ENCODE data around the gene PDK4. TPM values are rescaled to one million over a fixed set of nuclear protein-coding genes. Genes with fewer than 3 reads are reported as not detected.

PDK4 gene
- total RNA-seq, 1 donor: 0.36 TPM

DNA sequence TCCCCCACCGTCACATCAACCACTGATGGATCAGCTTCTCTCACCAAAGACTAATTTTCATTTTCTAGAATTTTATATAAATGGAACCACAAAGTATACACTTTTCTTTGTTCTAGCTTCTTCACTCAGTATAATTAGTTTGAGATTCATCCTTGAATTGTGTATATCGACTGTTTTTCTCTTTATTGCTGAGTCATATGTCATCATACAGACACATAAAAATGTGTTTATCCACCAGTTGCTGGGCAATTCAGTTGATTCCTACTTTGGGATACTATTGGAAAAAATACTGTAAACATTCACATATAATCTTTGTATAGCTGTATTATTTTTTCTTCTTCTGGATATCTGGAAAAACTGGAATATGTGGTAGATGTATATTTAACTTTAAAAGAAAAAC lies 26.6 kb downstream of the PDK4 start:
- no peak overlapping the region for H3K4me3 ChIP-seq (ENCODE audit: insufficient read depth, low read length)
- TF ChIP-seq, protein P1, sequence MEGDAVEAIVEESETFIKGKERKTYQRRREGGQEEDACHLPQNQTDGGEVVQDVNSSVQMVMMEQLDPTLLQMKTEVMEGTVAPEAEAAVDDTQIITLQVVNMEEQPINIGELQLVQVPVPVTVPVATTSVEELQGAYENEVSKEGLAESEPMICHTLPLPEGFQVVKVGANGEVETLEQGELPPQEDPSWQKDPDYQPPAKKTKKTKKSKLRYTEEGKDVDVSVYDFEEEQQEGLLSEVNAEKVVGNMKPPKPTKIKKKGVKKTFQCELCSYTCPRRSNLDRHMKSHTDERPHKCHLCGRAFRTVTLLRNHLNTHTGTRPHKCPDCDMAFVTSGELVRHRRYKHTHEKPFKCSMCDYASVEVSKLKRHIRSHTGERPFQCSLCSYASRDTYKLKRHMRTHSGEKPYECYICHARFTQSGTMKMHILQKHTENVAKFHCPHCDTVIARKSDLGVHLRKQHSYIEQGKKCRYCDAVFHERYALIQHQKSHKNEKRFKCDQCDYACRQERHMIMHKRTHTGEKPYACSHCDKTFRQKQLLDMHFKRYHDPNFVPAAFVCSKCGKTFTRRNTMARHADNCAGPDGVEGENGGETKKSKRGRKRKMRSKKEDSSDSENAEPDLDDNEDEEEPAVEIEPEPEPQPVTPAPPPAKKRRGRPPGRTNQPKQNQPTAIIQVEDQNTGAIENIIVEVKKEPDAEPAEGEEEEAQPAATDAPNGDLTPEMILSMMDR (IDR thresholded peaks at IDR 0.05; ENCODE audit: extremely low read depth, low read depth, low read length): no peak
- H3K9me3 ChIP-seq (ENCODE audit: low read depth, low read length): no peaks in the 10 kb centered on the region
- H3K79me2 ChIP-seq (ENCODE audit: insufficient read depth, low read length): no peaks in the 10 kb centered on the region
- no peak overlapping the region for H3K27ac ChIP-seq (ENCODE audit: low read depth, low read length)
- H4K20me1 ChIP-seq (ENCODE audit: insufficient read depth, low read length): no peaks in the 10 kb centered on the region
- no peaks in the 10 kb centered on the region for H3K27me3 ChIP-seq (ENCODE audit: insufficient read depth, low read length)
- no peaks in the 10 kb centered on the region for H3K4me1 ChIP-seq (ENCODE audit: insufficient read depth, low read length)
- no peak overlapping the region for H3K4me2 ChIP-seq (ENCODE audit: insufficient read depth, low read length)
- no peak overlapping the region for H2AFZ ChIP-seq (ENCODE audit: low read length)
- no peak for DNase-seq (ENCODE audit: insufficient read length, low spot score, missing footprints)
- H3K36me3 ChIP-seq (ENCODE audit: insufficient read depth, low read length): no peaks in the 10 kb centered on the region

DNA sequence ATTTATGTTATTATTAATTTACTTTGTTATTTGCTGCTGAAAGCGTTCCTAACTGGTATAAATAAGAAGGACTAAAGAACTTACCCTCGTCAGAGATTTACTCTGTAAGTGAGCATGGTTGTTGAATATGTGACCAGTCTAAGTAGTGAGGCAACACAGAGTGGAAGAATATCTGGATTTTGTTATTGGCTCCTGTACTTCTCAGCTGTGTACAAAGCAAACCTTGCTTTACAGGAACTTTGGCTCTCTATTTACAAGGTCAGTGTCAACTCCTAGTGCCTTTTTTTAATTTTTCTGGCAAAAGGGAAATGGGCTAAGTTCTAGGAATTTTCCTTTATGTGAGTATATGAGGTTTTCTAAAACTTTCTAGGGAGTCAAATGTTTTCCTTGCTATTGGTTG lies 35.6 kb downstream of the PDK4 start:
- DNase-seq (ENCODE audit: insufficient read length, low spot score, missing footprints): no peak
- peaks cover 2% of the 10 kb centered on the region for H3K27me3 ChIP-seq (ENCODE audit: insufficient read depth, low read length)
- no peaks in the 10 kb centered on the region for H4K20me1 ChIP-seq (ENCODE audit: insufficient read depth, low read length)
- no peak overlapping the region for H3K4me2 ChIP-seq (ENCODE audit: insufficient read depth, low read length)
- TF ChIP-seq, protein P1 (IDR thresholded peaks at IDR 0.05; ENCODE audit: extremely low read depth, low read depth, low read length): no peak
- H3K36me3 ChIP-seq (ENCODE audit: insufficient read depth, low read length): no peaks in the 10 kb centered on the region
- H3K79me2 ChIP-seq (ENCODE audit: insufficient read depth, low read length): no peaks in the 10 kb centered on the region
- H3K9me3 ChIP-seq (ENCODE audit: low read depth, low read length): no peaks in the 10 kb centered on the region
- H3K4me3 ChIP-seq (ENCODE audit: insufficient read depth, low read length): no peak overlapping the region
- no peak overlapping the region for H3K27ac ChIP-seq (ENCODE audit: low read depth, low read length)
- no peaks in the 10 kb centered on the region for H3K4me1 ChIP-seq (ENCODE audit: insufficient read depth, low read length)
- H2AFZ ChIP-seq (ENCODE audit: low read length): no peak overlapping the region

DNA sequence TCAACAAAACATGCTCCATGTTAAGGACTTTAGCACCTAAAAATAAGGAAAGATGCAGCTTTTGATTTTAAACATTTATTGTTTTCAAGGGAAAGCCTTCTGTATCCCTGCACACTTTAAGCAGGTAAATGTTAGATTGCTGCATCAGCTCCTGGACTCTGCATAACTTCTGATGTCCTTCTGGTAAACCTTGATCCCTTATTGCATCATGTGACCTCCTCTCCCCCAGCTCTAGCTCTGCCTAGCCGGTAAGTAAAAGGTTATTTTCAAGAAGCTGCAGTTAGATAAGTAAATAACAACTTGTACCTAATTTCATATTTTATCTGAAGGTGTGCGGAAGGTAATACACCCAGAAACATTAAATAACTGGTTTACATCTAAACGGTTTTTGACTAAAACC lies 37.5 kb downstream of the PDK4 start:
- H3K79me2 ChIP-seq (ENCODE audit: insufficient read depth, low read length): no peaks in the 10 kb centered on the region
- H3K27me3 ChIP-seq (ENCODE audit: insufficient read depth, low read length): peaks cover 4% of the 10 kb centered on the region
- H3K27ac ChIP-seq (ENCODE audit: low read depth, low read length): no peak overlapping the region
- H3K4me2 ChIP-seq (ENCODE audit: insufficient read depth, low read length): no peak overlapping the region
- H3K4me1 ChIP-seq (ENCODE audit: insufficient read depth, low read length): no peaks in the 10 kb centered on the region
- TF ChIP-seq, protein P1 (IDR thresholded peaks at IDR 0.05; ENCODE audit: extremely low read depth, low read depth, low read length): no peak
- H3K4me3 ChIP-seq (ENCODE audit: insufficient read depth, low read length): no peak overlapping the region
- H3K36me3 ChIP-seq (ENCODE audit: insufficient read depth, low read length): no peaks in the 10 kb centered on the region
- H3K9me3 ChIP-seq (ENCODE audit: low read depth, low read length): no peaks in the 10 kb centered on the region
- no peak for DNase-seq (ENCODE audit: insufficient read length, low spot score, missing footprints)
- no peak overlapping the region for H2AFZ ChIP-seq (ENCODE audit: low read length)
- no peaks in the 10 kb centered on the region for H4K20me1 ChIP-seq (ENCODE audit: insufficient read depth, low read length)

DNA sequence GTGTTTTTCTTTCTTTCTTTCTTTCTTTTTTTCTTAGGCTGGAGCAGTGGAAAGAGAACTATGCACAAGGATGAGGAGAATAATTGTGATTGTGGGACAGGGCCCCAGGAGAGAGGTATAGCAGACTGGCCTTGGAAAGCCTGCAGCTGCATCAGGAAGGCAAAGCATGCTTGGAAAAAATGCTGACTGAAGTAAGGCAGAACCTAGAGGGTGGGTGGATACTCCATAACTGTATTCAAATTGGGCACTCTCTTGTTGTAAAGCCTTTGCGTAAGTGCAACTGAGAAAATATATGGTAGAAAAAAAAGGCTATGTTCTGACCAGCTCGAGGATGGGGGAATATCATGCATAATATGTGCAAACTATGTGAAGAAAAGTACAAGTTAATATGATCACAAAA lies 39.5 kb downstream of the PDK4 start:
- no peaks in the 10 kb centered on the region for H3K4me1 ChIP-seq (ENCODE audit: insufficient read depth, low read length)
- H3K36me3 ChIP-seq (ENCODE audit: insufficient read depth, low read length): no peaks in the 10 kb centered on the region
- no peak overlapping the region for H2AFZ ChIP-seq (ENCODE audit: low read length)
- TF ChIP-seq, protein P1 (IDR thresholded peaks at IDR 0.05; ENCODE audit: extremely low read depth, low read depth, low read length): no peak
- peaks cover 8% of the 10 kb centered on the region for H3K27me3 ChIP-seq (ENCODE audit: insufficient read depth, low read length)
- no peaks in the 10 kb centered on the region for H4K20me1 ChIP-seq (ENCODE audit: insufficient read depth, low read length)
- no peak overlapping the region for H3K4me3 ChIP-seq (ENCODE audit: insufficient read depth, low read length)
- H3K4me2 ChIP-seq (ENCODE audit: insufficient read depth, low read length): no peak overlapping the region
- no peak for DNase-seq (ENCODE audit: insufficient read length, low spot score, missing footprints)
- H3K79me2 ChIP-seq (ENCODE audit: insufficient read depth, low read length): no peaks in the 10 kb centered on the region
- no peak overlapping the region for H3K27ac ChIP-seq (ENCODE audit: low read depth, low read length)
- no peaks in the 10 kb centered on the region for H3K9me3 ChIP-seq (ENCODE audit: low read depth, low read length)
